Measurements from ENCODE around the gene ADARB2.

Gene ADARB2

GRCh38 chr10:1582739-1583138 lies 154.6 kb downstream of the ADARB2 start:
- TF ChIP-seq, protein P1, sequence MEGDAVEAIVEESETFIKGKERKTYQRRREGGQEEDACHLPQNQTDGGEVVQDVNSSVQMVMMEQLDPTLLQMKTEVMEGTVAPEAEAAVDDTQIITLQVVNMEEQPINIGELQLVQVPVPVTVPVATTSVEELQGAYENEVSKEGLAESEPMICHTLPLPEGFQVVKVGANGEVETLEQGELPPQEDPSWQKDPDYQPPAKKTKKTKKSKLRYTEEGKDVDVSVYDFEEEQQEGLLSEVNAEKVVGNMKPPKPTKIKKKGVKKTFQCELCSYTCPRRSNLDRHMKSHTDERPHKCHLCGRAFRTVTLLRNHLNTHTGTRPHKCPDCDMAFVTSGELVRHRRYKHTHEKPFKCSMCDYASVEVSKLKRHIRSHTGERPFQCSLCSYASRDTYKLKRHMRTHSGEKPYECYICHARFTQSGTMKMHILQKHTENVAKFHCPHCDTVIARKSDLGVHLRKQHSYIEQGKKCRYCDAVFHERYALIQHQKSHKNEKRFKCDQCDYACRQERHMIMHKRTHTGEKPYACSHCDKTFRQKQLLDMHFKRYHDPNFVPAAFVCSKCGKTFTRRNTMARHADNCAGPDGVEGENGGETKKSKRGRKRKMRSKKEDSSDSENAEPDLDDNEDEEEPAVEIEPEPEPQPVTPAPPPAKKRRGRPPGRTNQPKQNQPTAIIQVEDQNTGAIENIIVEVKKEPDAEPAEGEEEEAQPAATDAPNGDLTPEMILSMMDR (IDR thresholded peaks at IDR 0.05), result no peak
- TF ChIP-seq ZFX (IDR thresholded peaks at IDR 0.05; ENCODE audit: borderline replicate concordance), result no peak
- H3K27ac ChIP-seq, result no peak overlapping the region

GRCh38 chr10:1581189-1581588 lies 156.1 kb downstream of the ADARB2 start:
- TF ChIP-seq, protein P1 (IDR thresholded peaks at IDR 0.05), result 0 out of 2 replicates have a peak, but pooled peaks have one; percentile 11
- TF ChIP-seq ZFX (IDR thresholded peaks at IDR 0.05; ENCODE audit: borderline replicate concordance), result no peak
- no peak overlapping the region for H3K27ac ChIP-seq

DNA sequence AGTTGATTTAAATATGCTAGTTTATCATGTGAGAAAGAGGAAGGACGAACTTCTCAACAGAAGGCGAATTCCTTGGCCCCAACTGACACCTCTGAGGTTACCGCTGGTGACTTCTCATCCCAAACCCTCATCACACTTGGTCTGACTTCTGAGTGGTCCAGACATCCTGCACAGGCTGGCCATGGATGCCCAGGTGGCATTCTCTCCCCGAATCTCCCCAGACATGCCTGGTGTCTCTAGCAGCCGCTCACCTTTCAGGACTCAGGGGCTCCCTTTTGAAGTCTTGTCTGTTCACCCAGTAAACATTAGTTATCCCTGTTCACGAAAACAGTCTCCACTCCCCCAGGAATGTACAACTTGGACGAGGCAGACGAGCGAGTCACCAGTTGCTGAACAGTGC lies 157.7 kb downstream of the ADARB2 start:
- TF ChIP-seq, protein P1 (IDR thresholded peaks at IDR 0.05), result no peak
- no peak for TF ChIP-seq ZFX (IDR thresholded peaks at IDR 0.05; ENCODE audit: borderline replicate concordance)
- no peak overlapping the region for H3K27ac ChIP-seq

GRCh38 chr10:1579141-1579491 lies 158.2 kb downstream of the ADARB2 start:
- TF ChIP-seq ZFX (IDR thresholded peaks at IDR 0.05; ENCODE audit: borderline replicate concordance), result no peak
- TF ChIP-seq, protein P1 (IDR thresholded peaks at IDR 0.05), result no peak
- no peak overlapping the region for H3K27ac ChIP-seq

- TF ChIP-seq, protein P1 (IDR thresholded peaks at IDR 0.05), result no peak
- TF ChIP-seq ZFX (IDR thresholded peaks at IDR 0.05; ENCODE audit: borderline replicate concordance), result no peak
- H3K27ac ChIP-seq, result no peak overlapping the region
Observed at GRCh38 chr10:1578392-1579140, 158.8 kb downstream of the ADARB2 start.

- H3K27ac ChIP-seq, result no peak overlapping the region
- TF ChIP-seq ZFX (IDR thresholded peaks at IDR 0.05; ENCODE audit: borderline replicate concordance), result no peak
- TF ChIP-seq, protein P1 (IDR thresholded peaks at IDR 0.05), result no peak
Observed at GRCh38 chr10:1577945-1578344, 159.4 kb downstream of the ADARB2 start.

GRCh38 chr10:1577373-1577770 lies 160.0 kb downstream of the ADARB2 start:
- no peak overlapping the region for H3K27ac ChIP-seq
- no peak for TF ChIP-seq ZFX (IDR thresholded peaks at IDR 0.05; ENCODE audit: borderline replicate concordance)
- TF ChIP-seq, protein P1 (IDR thresholded peaks at IDR 0.05), result no peak
